ENCODE data around the gene GLUD1.
"Not testable (repeated sequence)": the region's sequence is repeated elsewhere in the genome, so short reads cannot be mapped to it uniquely, and the experiment has no call there.

DNA sequence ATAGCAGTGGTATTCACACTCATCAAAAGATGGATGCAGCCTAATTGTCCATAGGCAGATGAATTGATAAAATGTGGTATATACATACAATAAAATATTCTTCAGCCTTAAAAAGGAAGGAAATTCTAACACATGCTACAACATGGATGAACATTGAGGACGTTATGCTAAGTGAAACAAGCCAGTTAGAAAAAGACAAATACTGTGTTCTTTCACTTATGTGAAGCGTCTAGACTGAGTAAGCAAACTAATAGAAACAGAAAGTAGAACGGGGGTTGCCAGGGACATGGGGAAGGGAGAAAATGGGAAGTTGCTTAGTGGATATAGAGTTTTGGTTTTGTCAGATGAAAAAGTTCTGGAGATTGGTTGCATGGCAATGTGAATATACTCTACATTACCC is 81.1 kb downstream of the GLUD1 start:
- TF ChIP-seq KDM1A (IDR thresholded peaks at IDR 0.05; ENCODE audit: low read depth); JUN (IDR thresholded peaks at IDR 0.05); NPAS2 (CRISPR knock-in tag; IDR thresholded peaks at IDR 0.05; ENCODE audit: borderline replicate concordance): not testable (repeated sequence)
- TF ChIP-seq, protein P1, sequence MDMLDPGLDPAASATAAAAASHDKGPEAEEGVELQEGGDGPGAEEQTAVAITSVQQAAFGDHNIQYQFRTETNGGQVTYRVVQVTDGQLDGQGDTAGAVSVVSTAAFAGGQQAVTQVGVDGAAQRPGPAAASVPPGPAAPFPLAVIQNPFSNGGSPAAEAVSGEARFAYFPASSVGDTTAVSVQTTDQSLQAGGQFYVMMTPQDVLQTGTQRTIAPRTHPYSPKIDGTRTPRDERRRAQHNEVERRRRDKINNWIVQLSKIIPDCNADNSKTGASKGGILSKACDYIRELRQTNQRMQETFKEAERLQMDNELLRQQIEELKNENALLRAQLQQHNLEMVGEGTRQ (IDR thresholded peaks at IDR 0.05): not testable (repeated sequence)
- TF ChIP-seq, protein P2, sequence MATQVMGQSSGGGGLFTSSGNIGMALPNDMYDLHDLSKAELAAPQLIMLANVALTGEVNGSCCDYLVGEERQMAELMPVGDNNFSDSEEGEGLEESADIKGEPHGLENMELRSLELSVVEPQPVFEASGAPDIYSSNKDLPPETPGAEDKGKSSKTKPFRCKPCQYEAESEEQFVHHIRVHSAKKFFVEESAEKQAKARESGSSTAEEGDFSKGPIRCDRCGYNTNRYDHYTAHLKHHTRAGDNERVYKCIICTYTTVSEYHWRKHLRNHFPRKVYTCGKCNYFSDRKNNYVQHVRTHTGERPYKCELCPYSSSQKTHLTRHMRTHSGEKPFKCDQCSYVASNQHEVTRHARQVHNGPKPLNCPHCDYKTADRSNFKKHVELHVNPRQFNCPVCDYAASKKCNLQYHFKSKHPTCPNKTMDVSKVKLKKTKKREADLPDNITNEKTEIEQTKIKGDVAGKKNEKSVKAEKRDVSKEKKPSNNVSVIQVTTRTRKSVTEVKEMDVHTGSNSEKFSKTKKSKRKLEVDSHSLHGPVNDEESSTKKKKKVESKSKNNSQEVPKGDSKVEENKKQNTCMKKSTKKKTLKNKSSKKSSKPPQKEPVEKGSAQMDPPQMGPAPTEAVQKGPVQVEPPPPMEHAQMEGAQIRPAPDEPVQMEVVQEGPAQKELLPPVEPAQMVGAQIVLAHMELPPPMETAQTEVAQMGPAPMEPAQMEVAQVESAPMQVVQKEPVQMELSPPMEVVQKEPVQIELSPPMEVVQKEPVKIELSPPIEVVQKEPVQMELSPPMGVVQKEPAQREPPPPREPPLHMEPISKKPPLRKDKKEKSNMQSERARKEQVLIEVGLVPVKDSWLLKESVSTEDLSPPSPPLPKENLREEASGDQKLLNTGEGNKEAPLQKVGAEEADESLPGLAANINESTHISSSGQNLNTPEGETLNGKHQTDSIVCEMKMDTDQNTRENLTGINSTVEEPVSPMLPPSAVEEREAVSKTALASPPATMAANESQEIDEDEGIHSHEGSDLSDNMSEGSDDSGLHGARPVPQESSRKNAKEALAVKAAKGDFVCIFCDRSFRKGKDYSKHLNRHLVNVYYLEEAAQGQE (IDR thresholded peaks at IDR 0.05): not testable (repeated sequence)
